GM23338 (cell line): Measurements from ENCODE around the gene SF3A1. TPM values are rescaled to one million over a fixed set of nuclear protein-coding genes. Genes with fewer than 3 reads are reported as not detected.

Experiments used
- ATAC-seq: fragments of 200-7000 bp; cut with Tn5 transposase; 3 replicates; pipeline ENCODE4 v1.9.1; 2020
- DNase-seq: peaks from one replicate; pipeline ENCODE4 v3.0.0-alpha.2; 2015; ENCODE audit warnings: low spot score
- H2AFZ ChIP-seq: fragments of 200-600 bp; sonication (generic); 2 replicates; pipeline ENCODE4 v1.8.0; 2016; ENCODE audit warnings: antibody characterized with exemption, mild to moderate bottlenecking, moderate library complexity
- H3F3A ChIP-seq: fragments of 200-600 bp; sonication (generic); replicated peaks from 2 replicates; pipeline ENCODE4 v1.8.0; 2017; ENCODE audit warnings: antibody characterized with exemption, mixed run types, low read depth
- H3K27ac ChIP-seq: fragments of 200-600 bp; sonication (generic); 2 replicates; pipeline ENCODE4 v1.6.1; 2016; ENCODE audit warnings: low read depth
- H3K27me3 ChIP-seq: fragments of 200-600 bp; sonication (generic); 2 replicates; pipeline ENCODE4 v1.8.0; 2016; ENCODE audit warnings: mild to moderate bottlenecking, mixed run types, moderate library complexity; ENCODE audit not compliant: insufficient read depth
- H3K36me3 ChIP-seq: fragments of 200-600 bp; sonication (generic); 2 replicates; pipeline ENCODE4 v1.8.0; 2016; ENCODE audit warnings: mild to moderate bottlenecking; ENCODE audit not compliant: insufficient read depth
- H3K4me1 ChIP-seq: fragments of 200-600 bp; sonication (generic); 2 replicates; pipeline ENCODE4 v1.8.0; 2016; ENCODE audit warnings: mild to moderate bottlenecking, moderate library complexity; ENCODE audit not compliant: insufficient read depth
- H3K4me2 ChIP-seq: fragments of 200-600 bp; sonication (generic); 2 replicates; pipeline ENCODE4 v1.7.1; 2017; ENCODE audit warnings: mixed run types
- H3K4me3 ChIP-seq: fragments of 200-600 bp; sonication (generic); 2 replicates; pipeline ENCODE4 v1.6.1; 2016; ENCODE audit warnings: mixed run types
- H3K79me2 ChIP-seq: fragments of 200-600 bp; sonication (generic); replicated peaks from 2 replicates; pipeline ENCODE4 v1.8.0; 2017; ENCODE audit warnings: mild to moderate bottlenecking; ENCODE audit not compliant: insufficient read depth
- H3K9me2 ChIP-seq: fragments of 200-600 bp; sonication (generic); 2 replicates; pipeline ENCODE4 v1.8.0; 2017; ENCODE audit not compliant: insufficient read depth
- H4K20me1 ChIP-seq: fragments of 200-600 bp; sonication (generic); replicated peaks from 2 replicates; pipeline ENCODE4 v1.8.0; 2017; ENCODE audit warnings: mild to moderate bottlenecking; ENCODE audit not compliant: insufficient read depth
- H3K27ac Mint-ChIP-seq: 2 replicates; pipeline ENCODE4 v1.8.0; 2020; ENCODE audit warnings: inconsistent platforms, mild to moderate bottlenecking, moderate library complexity, mixed read lengths
- H3K27me3 Mint-ChIP-seq: 3 replicates; pipeline ENCODE4 v1.8.0; 2022; ENCODE audit warnings: low read depth, mild to moderate bottlenecking, moderate library complexity, mixed read lengths, inconsistent platforms; ENCODE audit not compliant: insufficient read depth, poor library complexity
- H3K36me3 Mint-ChIP-seq: 3 replicates; pipeline ENCODE4 v1.8.0; 2021; ENCODE audit warnings: low read depth, mild to moderate bottlenecking, inconsistent platforms, moderate library complexity, mixed read lengths
- H3K4me1 Mint-ChIP-seq: 3 replicates; pipeline ENCODE4 v1.8.0; 2020; ENCODE audit warnings: mild to moderate bottlenecking, inconsistent platforms, mixed read lengths
- H3K4me3 Mint-ChIP-seq: 3 replicates; pipeline ENCODE4 v1.8.0; 2021; ENCODE audit warnings: moderate library complexity, mild to moderate bottlenecking, inconsistent platforms, mixed read lengths
- H3K9me3 Mint-ChIP-seq: 3 replicates; pipeline ENCODE4 v1.8.0; 2020; ENCODE audit warnings: moderate library complexity, mild to moderate bottlenecking, inconsistent platforms, mixed read lengths
- CTCF ChIP-seq, 2 experiments: fragments of 200-600 bp in 1 of 2; sonication (generic) in 1 of 2; conservative IDR thresholded peaks; 2 replicates each; pipeline versions ENCODE4 v1.5.1 to v1.6.1; 2016 to 2017; ENCODE audit warnings: antibody characterized with exemption in 2 of 2, low read depth in 2 of 2, mild to moderate bottlenecking in 2 of 2, moderate library complexity in 1 of 2
- ETS1 ChIP-seq: IDR thresholded peaks from 2 replicates; pipeline ENCODE4 v1.6.1; 2016; ENCODE audit warnings: antibody characterized with exemption
- EZH2phosphoT487 ChIP-seq: fragments of 200-600 bp; sonication (generic); IDR thresholded peaks from one replicate; pipeline ENCODE4 v1.8.1; 2018; ENCODE audit warnings: antibody characterized with exemption; ENCODE audit not compliant: unreplicated experiment
- JUNB ChIP-seq: IDR thresholded peaks from one replicate; pipeline ENCODE4 v1.6.1; 2016; ENCODE audit warnings: antibody characterized with exemption; ENCODE audit not compliant: unreplicated experiment
- NANOG ChIP-seq: IDR thresholded peaks from 2 replicates; pipeline ENCODE4 v1.6.1; 2016; ENCODE audit warnings: antibody characterized with exemption, borderline replicate concordance
- ZNF331 ChIP-seq: fragments of 250-450 bp; sonication (Bioruptor Pico); IDR thresholded peaks from 2 replicates; pipeline ENCODE4 v1.5.0; 2020; ENCODE audit warnings: low read depth, mild to moderate bottlenecking, moderate library complexity
- ZNF462 ChIP-seq: fragments of 250-450 bp; sonication (Bioruptor Pico); IDR thresholded peaks from 2 replicates; pipeline ENCODE4 v1.5.0; 2020; ENCODE audit warnings: mild to moderate bottlenecking, moderate library complexity
- polyA plus RNA-seq: library from polyadenylated mRNA; unstranded; fragments of >200 nt; fragmentation: Nextera tagmentation; extraction: Ambion mirVana; gene quantifications from 2 replicates; pipeline ENCODE4 v1.2.1, GENCODE V29; 2016
- total RNA-seq: library from RNA; depleted of rRNA; stranded (reverse); fragments of >200 nt; shearing (Covaris generic); gene quantifications from 2 replicates; pipeline ENCODE4 v1.2.3, GENCODE V29; 2014

Gene SF3A1
- total and polyA plus RNA-seq, 2 experiments from 2014 or later, result 107 to 108 TPM

- TF ChIP-seq ZNF462 (no peak), NANOG (no peak), EZH2phosphoT487 (no peak), ETS1 (no peak), JUNB (no peak)
Observed at GRCh38 chr22:30317778-30318177, 38.9 kb downstream of the SF3A1 start (continued).

GRCh38 chr22:30315962-30316576 lies 40.6 kb downstream of the SF3A1 start:
- H3K9me3 Mint-ChIP-seq, result no peaks in the 10 kb centered on the region
- no peak overlapping the region for H3K4me3 Mint-ChIP-seq
- Histone ChIP-seq H3K27ac (no peak overlapping the region), H3K79me2 (no peaks in the 10 kb centered on the region), H3K4me2 (no peak overlapping the region), H4K20me1 (peaks cover 3% of the 10 kb centered on the region; the same call in 1 of the 2 replicates), H2AFZ (no peak overlapping the region), H3K27me3 (no peaks in the 10 kb centered on the region), H3K4me3 (no peak overlapping the region), H3K36me3 (no peaks in the 10 kb centered on the region), H3F3A (no peaks in the 10 kb centered on the region), H3K9me2 (no peaks in the 10 kb centered on the region), H3K4me1 (peaks cover under 1% of the 10 kb centered on the region; the same call in 1 of the 2 replicates)
- DNase-seq (no peak), ATAC-seq (no peak)
- no peak overlapping the region for H3K27ac Mint-ChIP-seq
- TF ChIP-seq ZNF331 (no peak), NANOG (no peak), CTCF (conservative IDR thresholded peaks at IDR 0.05; ENCODE audit: low read depth in 2 of 2) (no peak), EZH2phosphoT487 (no peak)
- H3K4me1 Mint-ChIP-seq, result peaks cover 4% of the 10 kb centered on the region
- peaks cover 3% of the 10 kb centered on the region for H3K27me3 Mint-ChIP-seq
- H3K36me3 Mint-ChIP-seq, result no peaks in the 10 kb centered on the region
